Uterus (tissue), 4 donors: ENCODE results near the gene GABRB3. TPM values are rescaled to one million over a fixed set of nuclear protein-coding genes. Genes with fewer than 3 reads are reported as not detected.

ENCODE experiments used
- DNase-seq, 2 donors: peaks; one replicate each; pipeline ENCODE4 v3.0.0-alpha.2; 2019 to 2020
- H3K27ac ChIP-seq, 2 donors: fragments of 200-600 bp; sonication (generic); 1 replicate in 1 of 2; 2 replicates in 1 of 2; pipeline ENCODE4 v1.5.1; 2016 to 2018
- H3K27me3 ChIP-seq, 2 donors: fragments of 200-600 bp; sonication (generic); one replicate each; pipeline ENCODE4 v1.5.1; 2018 to 2019; ENCODE audit warnings: control low read depth in 1 of 2
- H3K36me3 ChIP-seq, 2 donors: fragments of 200-600 bp; sonication (generic); one replicate each; pipeline ENCODE4 v1.5.1; 2019; ENCODE audit warnings: control low read depth in 1 of 2
- H3K4me1 ChIP-seq, 2 donors: fragments of 200-600 bp; sonication (generic); one replicate each; pipeline ENCODE4 v1.5.1; 2018 to 2019; ENCODE audit warnings: control low read depth in 1 of 2
- H3K4me3 ChIP-seq, 2 donors: fragments of 200-600 bp; sonication (generic); 1 replicate in 1 of 2; 2 replicates in 1 of 2; pipeline ENCODE4 v1.5.1; 2018 to 2019; ENCODE audit warnings: mild to moderate bottlenecking in 1 of 2
- H3K9me3 ChIP-seq, 2 donors: fragments of 200-600 bp; sonication (generic); one replicate each; pipeline ENCODE4 v1.5.1; 2019; ENCODE audit warnings: control low read depth in 1 of 2
- POLR2A ChIP-seq, 2 donors: fragments of 450-650 bp; IDR thresholded peaks; one replicate each; pipeline ENCODE4 v1.6.1; 2016; ENCODE audit warnings: antibody characterized with exemption in 2 of 2, mild to moderate bottlenecking in 1 of 2, moderate library complexity in 1 of 2
- intact Hi-C: fragments of 100-400 bp; cut with DNase I; formaldehyde crosslinking; loops from one replicate; pipeline ENCODE4 v1.15.1; 2023; ENCODE audit warnings: low total_unique reads
- total RNA-seq, 4 donors: library from RNA; depleted of rRNA in 3 of 4; stranded (reverse); fragments of >200 nt in 3 of 4; gene quantifications; one replicate each; pipeline versions ENCODE4 v1.1.0 to v1.2.4, GENCODE V29; 2014 to 2023
- TF ChIP-seq, protein P1 (sequence below), 4 experiments: fragments of 200-600 bp in 2 of 4; fragments of 450-650 bp in 2 of 4; sonication (generic) in 2 of 4; IDR thresholded peaks; one replicate each; pipeline ENCODE4 v1.5.1; 2016 to 2019; ENCODE audit warnings: antibody characterized with exemption in 4 of 4, mild to moderate bottlenecking in 2 of 4, moderate library complexity in 1 of 4
- donor health status: DM: yes; HTN: yes; CAD: no.

GABRB3 gene
- total RNA-seq, 4 donors from 2014 or later, result 1.7 to 6.2 (median 1.8) TPM; not detected in 1

DNA sequence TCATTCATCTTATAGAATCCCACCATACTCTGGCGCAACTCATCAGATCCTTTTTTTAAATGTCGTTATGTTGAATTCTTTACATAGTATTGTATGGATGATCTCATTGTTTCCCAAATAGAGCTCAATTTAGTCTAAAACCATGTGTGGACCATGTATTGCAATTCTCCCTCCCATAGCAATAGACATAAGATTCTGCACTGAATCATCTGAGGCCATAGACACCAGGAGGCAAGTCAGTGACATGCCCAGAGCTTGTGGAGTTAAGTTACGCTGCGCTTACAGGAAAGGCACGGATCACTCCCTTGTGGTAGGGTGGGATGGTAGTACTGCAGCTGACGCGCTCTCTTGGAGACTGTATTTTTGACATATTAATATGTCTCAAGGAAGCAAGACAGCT, 211.0 kb downstream of the GABRB3 start:
- TF ChIP-seq, protein P1, sequence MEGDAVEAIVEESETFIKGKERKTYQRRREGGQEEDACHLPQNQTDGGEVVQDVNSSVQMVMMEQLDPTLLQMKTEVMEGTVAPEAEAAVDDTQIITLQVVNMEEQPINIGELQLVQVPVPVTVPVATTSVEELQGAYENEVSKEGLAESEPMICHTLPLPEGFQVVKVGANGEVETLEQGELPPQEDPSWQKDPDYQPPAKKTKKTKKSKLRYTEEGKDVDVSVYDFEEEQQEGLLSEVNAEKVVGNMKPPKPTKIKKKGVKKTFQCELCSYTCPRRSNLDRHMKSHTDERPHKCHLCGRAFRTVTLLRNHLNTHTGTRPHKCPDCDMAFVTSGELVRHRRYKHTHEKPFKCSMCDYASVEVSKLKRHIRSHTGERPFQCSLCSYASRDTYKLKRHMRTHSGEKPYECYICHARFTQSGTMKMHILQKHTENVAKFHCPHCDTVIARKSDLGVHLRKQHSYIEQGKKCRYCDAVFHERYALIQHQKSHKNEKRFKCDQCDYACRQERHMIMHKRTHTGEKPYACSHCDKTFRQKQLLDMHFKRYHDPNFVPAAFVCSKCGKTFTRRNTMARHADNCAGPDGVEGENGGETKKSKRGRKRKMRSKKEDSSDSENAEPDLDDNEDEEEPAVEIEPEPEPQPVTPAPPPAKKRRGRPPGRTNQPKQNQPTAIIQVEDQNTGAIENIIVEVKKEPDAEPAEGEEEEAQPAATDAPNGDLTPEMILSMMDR (IDR thresholded peaks at IDR 0.05), result no peak
- TF ChIP-seq POLR2A (IDR thresholded peaks at IDR 0.05), result no peak
- intact Hi-C loops, result no loop called here

DNA sequence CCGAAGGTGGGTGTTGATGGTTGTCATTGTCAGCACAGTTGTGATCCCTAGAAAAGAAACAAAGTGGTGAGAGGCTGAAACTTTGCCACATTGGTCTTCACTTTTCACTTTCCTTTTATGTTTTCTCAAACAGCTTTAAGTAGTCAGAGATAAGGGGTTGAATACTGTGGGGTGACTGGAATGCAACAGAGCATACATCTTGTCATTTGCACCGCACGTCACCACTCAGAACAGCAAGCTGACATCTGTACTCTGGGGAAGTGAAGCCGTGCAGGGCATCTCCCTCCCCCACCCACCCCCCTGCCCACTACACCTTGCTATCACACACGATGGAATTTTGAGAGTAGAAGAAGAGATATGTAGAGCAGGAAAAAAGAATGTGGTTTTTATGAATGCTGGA, 211.7 kb downstream of the GABRB3 start:
- intact Hi-C loops, result no loop called here
- no peak for TF ChIP-seq POLR2A (IDR thresholded peaks at IDR 0.05)
- TF ChIP-seq, protein P1 (IDR thresholded peaks at IDR 0.05), result no peak
- no peaks in the 10 kb centered on the region for H3K9me3 ChIP-seq

More for the DNA sequence above, 211.0 kb downstream of the GABRB3 start:
- H3K4me1 ChIP-seq, result no peaks in the 10 kb centered on the region
- no peak for DNase-seq
- H3K9me3 ChIP-seq, result no peaks in the 10 kb centered on the region
- H3K27ac ChIP-seq, result no peak overlapping the region
- no peak overlapping the region for H3K4me3 ChIP-seq
- H3K36me3 ChIP-seq, result no peaks in the 10 kb centered on the region
- H3K27me3 ChIP-seq, result no peaks in the 10 kb centered on the region

DNA sequence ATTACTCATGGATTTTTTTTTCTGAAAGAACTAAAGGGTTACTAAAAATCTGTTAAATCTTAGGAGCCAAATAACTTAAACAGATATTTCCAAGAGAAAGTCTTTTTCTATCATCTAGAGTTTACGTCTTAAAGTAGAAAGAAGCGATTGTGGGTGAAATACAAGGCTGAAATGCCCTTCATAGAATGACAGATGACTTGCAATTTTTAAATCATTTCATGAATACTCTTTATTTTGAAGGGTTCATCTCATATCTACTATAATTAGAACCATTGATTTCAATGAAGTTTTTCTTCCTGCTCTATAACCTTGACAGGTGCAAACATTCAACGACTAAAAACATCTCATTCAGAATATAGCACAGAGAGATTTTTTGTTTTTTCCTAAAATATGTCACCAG, 217.0 kb downstream of the GABRB3 start:
- no peak for DNase-seq
- Histone ChIP-seq H3K27ac (no peak overlapping the region), H3K27me3 (no peaks in the 10 kb centered on the region), H3K4me1 (no peaks in the 10 kb centered on the region), H3K36me3 (no peaks in the 10 kb centered on the region), H3K9me3 (no peaks in the 10 kb centered on the region), H3K4me3 (no peak overlapping the region)
- TF ChIP-seq, protein P1 (IDR thresholded peaks at IDR 0.05), result no peak
- no peak for TF ChIP-seq POLR2A (IDR thresholded peaks at IDR 0.05)
- intact Hi-C loops, result no loop called here

More for the DNA sequence above, 211.7 kb downstream of the GABRB3 start:
- no peak overlapping the region for H3K27ac ChIP-seq
- no peak for DNase-seq
- H3K36me3 ChIP-seq, result no peaks in the 10 kb centered on the region
- H3K4me1 ChIP-seq, result no peaks in the 10 kb centered on the region
- no peaks in the 10 kb centered on the region for H3K27me3 ChIP-seq
- no peak overlapping the region for H3K4me3 ChIP-seq

DNA sequence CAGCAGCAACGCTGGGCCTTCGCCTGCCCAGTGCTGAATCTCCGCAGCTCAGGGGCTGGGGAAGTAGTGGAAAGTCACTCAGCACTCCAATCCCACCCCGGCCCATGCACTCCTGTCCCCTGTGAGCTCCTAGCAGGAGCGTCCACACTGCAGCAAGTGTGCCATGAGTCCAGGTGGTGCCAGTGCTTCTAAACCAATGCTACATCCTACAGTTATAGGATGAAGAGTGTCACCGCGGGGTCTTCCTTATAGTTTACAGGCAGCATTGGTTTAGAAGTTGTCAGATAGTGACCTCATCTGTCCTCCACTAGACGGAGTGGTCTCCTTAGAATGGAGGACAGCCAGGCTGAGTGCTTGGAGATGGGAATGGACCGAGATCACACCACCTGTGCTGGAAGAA, 221.4 kb downstream of the GABRB3 start:
- DNase-seq, result no peak
- H3K4me3 ChIP-seq, result no peak overlapping the region
- intact Hi-C loops, result no loop called here
- H3K4me1 ChIP-seq, result no peaks in the 10 kb centered on the region
- no peak overlapping the region for H3K27ac ChIP-seq
- TF ChIP-seq, protein P1 (IDR thresholded peaks at IDR 0.05), result no peak
- no peak for TF ChIP-seq POLR2A (IDR thresholded peaks at IDR 0.05)
- no peaks in the 10 kb centered on the region for H3K36me3 ChIP-seq
- H3K9me3 ChIP-seq, result no peaks in the 10 kb centered on the region
- no peaks in the 10 kb centered on the region for H3K27me3 ChIP-seq

DNA sequence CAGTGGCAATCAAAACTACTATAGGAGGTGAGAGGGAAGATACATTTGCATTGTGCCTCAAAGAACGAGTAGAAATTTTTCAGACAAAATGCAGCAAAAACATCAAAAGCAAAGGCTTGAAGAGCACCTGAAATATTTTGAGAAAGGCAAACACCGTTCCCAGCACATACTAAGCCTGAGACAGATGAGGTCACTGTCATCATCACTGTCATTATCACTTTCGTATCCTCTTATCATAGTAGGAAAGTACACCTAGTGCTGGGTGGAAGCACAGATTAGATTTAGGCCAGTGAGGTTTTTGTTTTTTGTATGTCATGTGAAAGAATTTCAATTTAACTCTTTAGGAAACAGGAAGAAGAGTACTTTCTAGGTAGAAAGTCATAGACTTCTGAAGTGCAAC, 222.0 kb downstream of the GABRB3 start:
- intact Hi-C loops, result no loop called here
- Histone ChIP-seq H3K4me3 (no peak overlapping the region), H3K9me3 (no peaks in the 10 kb centered on the region), H3K36me3 (no peaks in the 10 kb centered on the region), H3K27ac (no peak overlapping the region), H3K4me1 (no peaks in the 10 kb centered on the region), H3K27me3 (no peaks in the 10 kb centered on the region)
- no peak for DNase-seq
- TF ChIP-seq POLR2A (IDR thresholded peaks at IDR 0.05), result no peak
- TF ChIP-seq, protein P1 (IDR thresholded peaks at IDR 0.05), result no peak
